Neuronal stem cell (in vitro differentiated cells): ENCODE results near the gene ROBO1.

ENCODE experiments used
- DNase-seq: peaks from one replicate; pipeline ENCODE4 v3.0.0-alpha.2; 2013; ENCODE audit warnings: low spot score
- H2AFZ ChIP-seq: one replicate; pipeline ENCODE4 v1.6.1; 2013; ENCODE audit warnings: mild to moderate bottlenecking, low read length, inconsistent platforms
- H2AK5ac ChIP-seq: 2 replicates; pipeline ENCODE4 v1.6.1; 2013; ENCODE audit warnings: low read depth, mild to moderate bottlenecking, inconsistent platforms, low read length, moderate library complexity, mixed read lengths
- H2BK120ac ChIP-seq: 2 replicates; pipeline ENCODE4 v1.6.1; 2013; ENCODE audit warnings: low read depth, mild to moderate bottlenecking, inconsistent platforms, low read length, moderate library complexity, mixed read lengths
- H2BK12ac ChIP-seq: one replicate; pipeline ENCODE4 v1.6.1; 2013; ENCODE audit warnings: low read length, inconsistent platforms
- H2BK15ac ChIP-seq: 2 replicates; pipeline ENCODE4 v1.6.1; 2013; ENCODE audit warnings: mild to moderate bottlenecking, low read length, inconsistent platforms, mixed read lengths
- H2BK5ac ChIP-seq: one replicate; pipeline ENCODE4 v1.6.1; 2013; ENCODE audit warnings: inconsistent platforms, mild to moderate bottlenecking, low read length, moderate library complexity
- H3K14ac ChIP-seq: one replicate; pipeline ENCODE4 v1.6.1; 2013; ENCODE audit warnings: low read length, inconsistent platforms
- H3K18ac ChIP-seq: 2 replicates; pipeline ENCODE4 v1.6.1; 2013; ENCODE audit warnings: low read length, inconsistent platforms
- H3K23ac ChIP-seq: 2 replicates; pipeline ENCODE4 v1.6.1; 2013; ENCODE audit warnings: low read depth, mild to moderate bottlenecking, mixed read lengths, low read length, inconsistent platforms; ENCODE audit not compliant: poor library complexity
- H3K27ac ChIP-seq: replicated peaks from 3 replicates; pipeline ENCODE4 v1.5.1; 2013; ENCODE audit warnings: low read length, inconsistent platforms
- H3K27me3 ChIP-seq, 3 experiments: 2 replicates each; pipeline ENCODE4 v1.6.1; 2013; ENCODE audit warnings: low read length in 3 of 3, mild to moderate bottlenecking in 2 of 3, inconsistent platforms in 1 of 3, low read depth in 1 of 3, mixed read lengths in 1 of 3, moderate library complexity in 1 of 3; ENCODE audit not compliant: control insufficient read depth in 3 of 3, insufficient read depth in 3 of 3
- H3K36me3 ChIP-seq, 2 donors: replicated peaks in 1 of 2; 2 replicates each; pipeline ENCODE4 v1.6.1; 2013; ENCODE audit warnings: low read length in 2 of 2; ENCODE audit not compliant: control insufficient read depth in 2 of 2, insufficient read depth in 2 of 2
- H3K4ac ChIP-seq: 2 replicates; pipeline ENCODE4 v1.6.1; 2013; ENCODE audit warnings: inconsistent platforms, mild to moderate bottlenecking, low read length, moderate library complexity
- H3K4me1 ChIP-seq, 2 donors: 1 replicate in 1 of 2; 2 replicates in 1 of 2; pipeline ENCODE4 v1.6.1; 2013; ENCODE audit warnings: low read length in 2 of 2, low read depth in 1 of 2; ENCODE audit not compliant: control insufficient read depth in 2 of 2, insufficient read depth in 1 of 2
- H3K4me2 ChIP-seq: one replicate; pipeline ENCODE4 v1.6.1; 2013; ENCODE audit warnings: mild to moderate bottlenecking, low read length, inconsistent platforms; ENCODE audit not compliant: insufficient read depth, poor library complexity, severe bottlenecking
- H3K4me3 ChIP-seq, 2 donors: 2 replicates each; pipeline ENCODE4 v1.5.1; 2013; ENCODE audit warnings: low read length in 2 of 2, mild to moderate bottlenecking in 2 of 2, inconsistent platforms in 1 of 2, moderate library complexity in 1 of 2
- H3K79me1 ChIP-seq: one replicate; pipeline ENCODE4 v1.6.1; 2013; ENCODE audit warnings: low read depth, mild to moderate bottlenecking, inconsistent platforms, low read length, moderate library complexity
- H3K9ac ChIP-seq: one replicate; pipeline ENCODE4 v1.6.1; 2013; ENCODE audit warnings: mild to moderate bottlenecking, low read depth, low read length, inconsistent platforms; ENCODE audit not compliant: poor library complexity
- H3K9me3 ChIP-seq, 2 donors: replicated peaks in 1 of 2; 2 replicates each; pipeline versions ENCODE3 to v1.6.1; 2013; ENCODE audit warnings: low read length in 2 of 2, mild to moderate bottlenecking in 2 of 2, inconsistent platforms in 1 of 2, low read depth in 1 of 2, mixed read lengths in 1 of 2, moderate library complexity in 1 of 2; ENCODE audit not compliant: control insufficient read depth in 2 of 2, insufficient read depth in 1 of 2
- H4K8ac ChIP-seq: one replicate; pipeline ENCODE4 v1.6.1; 2013; ENCODE audit warnings: low read depth, mild to moderate bottlenecking, inconsistent platforms, low read length, moderate library complexity
- H4K91ac ChIP-seq: one replicate; pipeline ENCODE4 v1.6.1; 2013; ENCODE audit warnings: low read length, low read depth, mild to moderate bottlenecking, inconsistent platforms; ENCODE audit not compliant: poor library complexity
- WGBS, 2 donors: extraction: QIAGEN DNeasy Blood & Tissue Kit; methylation state at CpG; one replicate each; pipeline ENCODE4 v1.1.7; 2013; ENCODE audit warnings: missing lambda C conversion rate in 2 of 2, mixed read lengths in 1 of 2; ENCODE audit not compliant: insufficient read length in 2 of 2, insufficient replicate concordance in 1 of 2; ENCODE audit errors: extremely low coverage in 2 of 2; 5-methylcytosine and 5-hydroxymethylcytosine counted together

The ROBO1 gene

DNA sequence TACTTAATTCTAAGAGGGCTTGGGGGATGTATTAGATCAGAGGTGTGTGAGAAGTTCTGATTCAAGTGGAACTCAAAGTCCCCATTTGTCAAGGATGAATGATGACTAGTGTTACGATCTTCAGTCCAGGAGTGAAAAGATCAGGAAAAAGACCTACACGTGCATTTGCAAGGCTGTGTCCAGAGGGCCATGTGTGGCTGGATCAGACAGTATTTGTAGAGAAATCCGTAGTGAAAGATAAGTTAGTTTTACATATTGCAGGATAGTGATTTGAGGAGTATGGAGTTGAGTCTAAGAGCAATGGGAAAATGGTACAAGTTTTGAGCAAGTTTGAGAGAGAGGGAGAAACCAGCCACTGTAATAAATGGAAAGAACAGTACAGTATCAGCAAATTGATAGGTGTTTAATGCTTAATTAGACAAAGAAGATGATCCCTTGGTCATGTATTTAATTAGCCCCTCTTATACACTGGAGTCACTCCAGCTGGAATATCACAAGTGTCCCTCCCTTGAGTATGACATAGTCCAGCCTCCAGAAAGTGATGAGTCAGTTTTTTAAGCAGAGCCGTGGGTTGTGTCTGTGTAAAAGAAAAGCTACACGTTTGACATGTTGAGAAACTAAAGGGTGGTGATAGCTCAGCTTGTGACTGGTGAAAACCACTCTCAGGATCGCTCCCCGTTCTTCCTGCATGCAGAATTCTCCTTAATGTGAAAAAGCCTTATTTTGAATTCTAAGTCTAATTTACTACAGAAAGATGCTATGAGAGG lies 348.8 kb downstream of the ROBO1 start:
- Histone ChIP-seq H2BK12ac (no peak overlapping the region), H3K4me3 (no peak overlapping the region), H2BK120ac (no peak overlapping the region), H3K79me1 (no peaks in the 10 kb centered on the region), H3K4me1 (no peaks in the 10 kb centered on the region), H3K14ac (no peak overlapping the region), H3K4me2 (no peak overlapping the region), H3K36me3 (no peaks in the 10 kb centered on the region), H3K27me3 (no peaks in the 10 kb centered on the region), H2AFZ (peak overlapping the region; percentile 36), H3K23ac (no peak overlapping the region), H3K9me3 (no peaks in the 10 kb centered on the region), H4K91ac (no peak overlapping the region), H2BK15ac (no peak overlapping the region), H3K9ac (no peak overlapping the region), H2BK5ac (no peak overlapping the region), H3K27ac (no peak overlapping the region), H2AK5ac (no peak overlapping the region), H3K4ac (no peak overlapping the region), H4K8ac (no peak overlapping the region), H3K18ac (no peak overlapping the region)
- no CpG with 5 or more reads among the region's 7 CpGs for WGBS, 2 donors
- no peak for DNase-seq

GRCh38 chr3:79415356-79415755 lies 352.4 kb downstream of the ROBO1 start:
- no peak overlapping the region for H2BK120ac ChIP-seq
- H3K9ac ChIP-seq, result no peak overlapping the region
- no peak overlapping the region for H2BK15ac ChIP-seq
- H4K8ac ChIP-seq, result no peak overlapping the region
- no peak overlapping the region for H3K23ac ChIP-seq
- no peak overlapping the region for H2BK5ac ChIP-seq
- H3K9me3 ChIP-seq, result peaks cover 0 to 1% of the 10 kb centered on the region in 2 donors
- no peaks in the 10 kb centered on the region for H3K36me3 ChIP-seq
- H3K27me3 ChIP-seq, result no peaks in the 10 kb centered on the region
- DNase-seq, result no peak
- no CpG with 5 or more reads among the region's 3 CpGs for WGBS, 2 donors
- H3K4me3 ChIP-seq, result no peak overlapping the region
- no peak overlapping the region for H3K18ac ChIP-seq
- no peak overlapping the region for H3K4me2 ChIP-seq
- H3K4ac ChIP-seq, result no peak overlapping the region
- no peaks in the 10 kb centered on the region for H3K4me1 ChIP-seq
- no peak overlapping the region for H3K14ac ChIP-seq
- H2AK5ac ChIP-seq, result no peak overlapping the region
- no peak overlapping the region for H2BK12ac ChIP-seq
- no peaks in the 10 kb centered on the region for H3K79me1 ChIP-seq
- no peak overlapping the region for H2AFZ ChIP-seq
- H3K27ac ChIP-seq, result no peak overlapping the region
- no peak overlapping the region for H4K91ac ChIP-seq

DNA sequence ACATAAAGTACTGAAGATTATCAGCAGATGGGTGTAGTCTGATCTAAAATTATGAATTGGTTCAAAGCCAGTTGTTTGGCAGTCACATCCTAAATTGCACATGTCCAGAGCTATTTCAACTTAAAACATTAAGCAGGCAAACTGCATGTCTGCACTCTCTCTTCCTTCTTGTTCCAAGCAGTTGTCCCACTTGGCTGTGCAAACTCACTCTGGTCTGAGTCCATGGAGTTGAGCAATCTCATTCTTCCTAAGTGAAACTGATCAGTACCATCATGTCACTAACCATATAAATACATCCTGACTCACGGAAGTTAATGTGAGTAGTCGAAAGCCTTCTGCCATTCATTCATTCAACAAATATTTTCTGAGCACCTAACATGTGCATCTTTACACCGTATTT lies 353.0 kb downstream of the ROBO1 start:
- no peak for DNase-seq
- Histone ChIP-seq H3K4me2 (no peak overlapping the region), H2AK5ac (no peak overlapping the region), H3K4me3 (no peak overlapping the region), H2AFZ (no peak overlapping the region), H4K8ac (no peak overlapping the region), H3K36me3 (no peaks in the 10 kb centered on the region), H3K27ac (no peak overlapping the region), H3K9me3 (peaks cover 0 to 1% of the 10 kb centered on the region in 2 donors), H4K91ac (no peak overlapping the region), H3K27me3 (no peaks in the 10 kb centered on the region), H3K23ac (no peak overlapping the region), H3K4ac (no peak overlapping the region), H2BK5ac (no peak overlapping the region), H3K4me1 (no peaks in the 10 kb centered on the region), H2BK120ac (no peak overlapping the region), H2BK15ac (no peak overlapping the region), H2BK12ac (no peak overlapping the region), H3K18ac (no peak overlapping the region), H3K14ac (no peak overlapping the region), H3K79me1 (no peaks in the 10 kb centered on the region), H3K9ac (no peak overlapping the region)
- no CpG with 5 or more reads among the region's 3 CpGs for WGBS, 2 donors

GRCh38 chr3:79414035-79414434 lies 353.8 kb downstream of the ROBO1 start:
- H3K4me3 ChIP-seq, result no peak overlapping the region
- no peaks in the 10 kb centered on the region for H3K4me1 ChIP-seq
- no CpG with 5 or more reads among the region's 1 CpG for WGBS, 2 donors
- H3K79me1 ChIP-seq, result no peaks in the 10 kb centered on the region
- no peak overlapping the region for H3K23ac ChIP-seq
- no peaks in the 10 kb centered on the region for H3K36me3 ChIP-seq
- H3K9me3 ChIP-seq, result peaks cover 0 to 1% of the 10 kb centered on the region in 2 donors
- no peak overlapping the region for H2BK120ac ChIP-seq
- no peak overlapping the region for H3K9ac ChIP-seq
- no peak overlapping the region for H4K8ac ChIP-seq
- no peaks in the 10 kb centered on the region for H3K27me3 ChIP-seq
- H3K4me2 ChIP-seq, result no peak overlapping the region
- no peak overlapping the region for H3K27ac ChIP-seq
- no peak overlapping the region for H2AFZ ChIP-seq
- no peak overlapping the region for H3K4ac ChIP-seq
- H2BK5ac ChIP-seq, result no peak overlapping the region
- no peak for DNase-seq
- H3K18ac ChIP-seq, result no peak overlapping the region
- no peak overlapping the region for H4K91ac ChIP-seq
- H2BK15ac ChIP-seq, result no peak overlapping the region
- H2AK5ac ChIP-seq, result no peak overlapping the region
- no peak overlapping the region for H2BK12ac ChIP-seq
- no peak overlapping the region for H3K14ac ChIP-seq
